K562 (cell line): ENCODE data around the gene GINS2. TPM values are rescaled to one million over a fixed set of nuclear protein-coding genes. Genes with fewer than 3 reads are reported as not detected.

Source experiments
- ATF6 ChIP-seq: sonication (generic); formaldehyde crosslinking; IDR thresholded peaks from 2 replicates; pipeline ENCODE4 v1.4.0; 2020; ENCODE audit warnings: mild to moderate bottlenecking, missing genetic modification reagents
- BCL6 ChIP-seq: fragments of 250-450 bp; sonication (Bioruptor Pico); IDR thresholded peaks from 2 replicates; pipeline ENCODE4 v1.4.0; 2020
- BDP1 ChIP-seq: IDR thresholded peaks from 3 replicates; pipeline ENCODE4 v1.6.1; 2011; ENCODE audit not compliant: insufficient read length, insufficient read depth
- CBFA2T3 ChIP-seq: fragments of 450-650 bp; IDR thresholded peaks from 2 replicates; pipeline ENCODE4 v1.6.1; 2017
- CEBPB ChIP-seq: fragments of 450-650 bp; IDR thresholded peaks from 2 replicates; pipeline ENCODE4 v1.6.1; 2016; ENCODE audit warnings: missing genetic modification characterization, missing compliant biosample characterization
- CREB1 ChIP-seq, 2 experiments: sonication (generic) in 1 of 2; formaldehyde crosslinking in 1 of 2; IDR thresholded peaks; 2 replicates each; pipeline versions ENCODE4 v1.6.1 to v1.8.0; 2012 to 2022; ENCODE audit warnings: inconsistent platforms in 1 of 2, mild to moderate bottlenecking in 1 of 2, missing genetic modification reagents in 1 of 2, moderate library complexity in 1 of 2
- CTBP1 ChIP-seq: fragments of 450-650 bp; IDR thresholded peaks from 2 replicates; pipeline ENCODE4 v1.6.1; 2016; ENCODE audit warnings: borderline replicate concordance
- GATAD2B ChIP-seq: fragments of 450-650 bp; IDR thresholded peaks from 2 replicates; pipeline ENCODE4 v1.6.1; 2017; ENCODE audit warnings: mild to moderate bottlenecking, borderline replicate concordance
- HNRNPL ChIP-seq: fragments of 200-400 bp; formaldehyde crosslinking; IDR thresholded peaks from 2 replicates; pipeline ENCODE4 v1.6.1; 2017; ENCODE audit warnings: low read depth, mild to moderate bottlenecking, low read length
- HNRNPLL ChIP-seq: fragments of 200-400 bp; formaldehyde crosslinking; IDR thresholded peaks from 2 replicates; pipeline ENCODE4 v1.6.1; 2017; ENCODE audit warnings: low read length, low read depth, mild to moderate bottlenecking; ENCODE audit not compliant: poor library complexity, severe bottlenecking
- IRF9 ChIP-seq: fragments of 450-650 bp; IDR thresholded peaks from 2 replicates; pipeline ENCODE4 v1.6.1; 2016; ENCODE audit warnings: missing biosample characterization, missing genetic modification characterization
- JUNB ChIP-seq: fragments of 450-650 bp; formaldehyde crosslinking; conservative IDR thresholded peaks from 2 replicates; pipeline ENCODE4 v1.4.0; 2020; ENCODE audit warnings: mild to moderate bottlenecking
- L3MBTL2 ChIP-seq: fragments of 450-650 bp; IDR thresholded peaks from 2 replicates; pipeline ENCODE4 v1.6.1; 2016; ENCODE audit warnings: mild to moderate bottlenecking, moderate library complexity
- MAZ ChIP-seq, 2 experiments: fragments of 450-650 bp in 1 of 2; sonication (generic) in 1 of 2; formaldehyde crosslinking; IDR thresholded peaks in 1 of 2; conservative IDR thresholded peaks in 1 of 2; 2 replicates each; pipeline versions ENCODE4 v1.4.0 to v1.5.0; 2020; ENCODE audit warnings: mild to moderate bottlenecking in 1 of 2, missing genetic modification reagents in 1 of 2
- NCOA2 ChIP-seq, 2 experiments: fragments of 450-650 bp; IDR thresholded peaks; 2 replicates each; pipeline ENCODE4 v1.6.1; 2018; ENCODE audit warnings: mild to moderate bottlenecking in 2 of 2, moderate library complexity in 1 of 2; ENCODE audit not compliant: partially characterized antibody in 2 of 2
- NCOR1 ChIP-seq: fragments of 450-650 bp; IDR thresholded peaks from 2 replicates; pipeline ENCODE4 v1.6.1; 2016; ENCODE audit warnings: mild to moderate bottlenecking, moderate library complexity
- NFYB ChIP-seq: IDR thresholded peaks from 2 replicates; pipeline ENCODE4 v1.6.1; 2011; ENCODE audit warnings: mild to moderate bottlenecking, moderate library complexity; ENCODE audit not compliant: insufficient read length; ENCODE audit errors: extremely low read depth
- POLR2A ChIP-seq: fragments of 450-650 bp; conservative IDR thresholded peaks from 2 replicates; pipeline ENCODE4 v1.6.1; 2016
- SIN3A ChIP-seq, 2 experiments: fragments of 150-350 bp in 1 of 2; IDR thresholded peaks; 2 replicates each; pipeline ENCODE4 v1.6.1; 2011 to 2016; ENCODE audit warnings: borderline replicate concordance in 2 of 2, low read depth in 2 of 2, low read length in 2 of 2, mild to moderate bottlenecking in 2 of 2, moderate library complexity in 2 of 2; ENCODE audit not compliant: control insufficient read depth in 1 of 2
- XRCC4 ChIP-seq: IDR thresholded peaks from one replicate; pipeline ENCODE4 v1.6.1; 2011; ENCODE audit not compliant: insufficient read depth, insufficient read length; ENCODE audit errors: extremely low read depth
- ZNF324 ChIP-seq: fragments of 250-450 bp; sonication (Bioruptor Pico); IDR thresholded peaks from 2 replicates; pipeline ENCODE4 v1.4.0; 2020; ENCODE audit warnings: mild to moderate bottlenecking
- ZNF354B ChIP-seq: fragments of 250-450 bp; sonication (Bioruptor Pico); IDR thresholded peaks from 2 replicates; pipeline ENCODE4 v1.4.0; 2020
- ZNF583 ChIP-seq: fragments of 250-450 bp; sonication (Bioruptor Pico); IDR thresholded peaks from 2 replicates; pipeline ENCODE4 v1.4.0; 2020
- ZNF780A ChIP-seq: fragments of 250-450 bp; sonication (Bioruptor Pico); IDR thresholded peaks from 2 replicates; pipeline ENCODE4 v1.5.0; 2021; ENCODE audit warnings: mild to moderate bottlenecking
- polyA plus RNA-seq, 8 experiments: library from polyadenylated mRNA; depleted of rRNA in 4 of 8; stranded (reverse) in 5 of 8; unstranded in 3 of 8; fragments of >200 nt; fragmentation: Nextera tagmentation in 2 of 8; fragmentation: Illumina TruSeq in 1 of 8; extraction: Ambion mirVana in 2 of 8; extraction: Trizol in 1 of 8; gene quantifications; 2 replicates each; pipeline versions ENCODE4 v1.2.1 to v1.2.3, GENCODE V29; 2011 to 2014; ENCODE audit warnings: inconsistent platforms in 1 of 8, missing spikeins in 1 of 8
- total RNA-seq, 7 experiments: library from RNA; depleted of rRNA in 6 of 7; stranded (reverse); fragments of >200 nt in 6 of 7; fragmentation: Illumina TruSeq in 2 of 7; extraction: Trizol in 2 of 7; gene quantifications; 2 replicates each; pipeline versions ENCODE4 v1.2.1 to v1.2.3, GENCODE V29; 2011 to 2021; ENCODE audit warnings: low replicate concordance in 1 of 7
- TF ChIP-seq, protein P1 (sequence below): conservative IDR thresholded peaks from 2 replicates; pipeline ENCODE4 v1.6.1; 2011; ENCODE audit warnings: low read depth, mild to moderate bottlenecking, low read length; ENCODE audit not compliant: control insufficient read depth
- TF ChIP-seq, protein P2 (sequence below): fragments of 250-450 bp; sonication (Bioruptor Pico); IDR thresholded peaks from 2 replicates; pipeline ENCODE4 v1.8.0; 2022; ENCODE audit warnings: moderate library complexity, mild to moderate bottlenecking, inconsistent platforms

The GINS2 gene
- total and polyA plus RNA-seq, 9 of the 15 experiments (the other 6 are each of a cell fraction or from before 2014, with no cell fraction given), result 40.4 to 76.2 (median 44.6) TPM

GRCh38 chr16:85673529-85674417 is 15.0 kb downstream of the GINS2 start (continued):
- TF ChIP-seq ZNF583 (CRISPR knock-in tag), result no peak
- no peak for TF ChIP-seq CTBP1
- TF ChIP-seq, protein P1, sequence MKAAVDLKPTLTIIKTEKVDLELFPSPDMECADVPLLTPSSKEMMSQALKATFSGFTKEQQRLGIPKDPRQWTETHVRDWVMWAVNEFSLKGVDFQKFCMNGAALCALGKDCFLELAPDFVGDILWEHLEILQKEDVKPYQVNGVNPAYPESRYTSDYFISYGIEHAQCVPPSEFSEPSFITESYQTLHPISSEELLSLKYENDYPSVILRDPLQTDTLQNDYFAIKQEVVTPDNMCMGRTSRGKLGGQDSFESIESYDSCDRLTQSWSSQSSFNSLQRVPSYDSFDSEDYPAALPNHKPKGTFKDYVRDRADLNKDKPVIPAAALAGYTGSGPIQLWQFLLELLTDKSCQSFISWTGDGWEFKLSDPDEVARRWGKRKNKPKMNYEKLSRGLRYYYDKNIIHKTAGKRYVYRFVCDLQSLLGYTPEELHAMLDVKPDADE, result no peak
- no peak for TF ChIP-seq CREB1 (IDR thresholded peaks at IDR 0.05)
- no peak for TF ChIP-seq CREB1 (CRISPR knock-in tag; IDR thresholded peaks at IDR 0.05)
- no peak for TF ChIP-seq NCOA2 (IDR thresholded peaks at IDR 0.05; ENCODE audit: partially characterized antibody in 2 of 2)
- no peak for TF ChIP-seq HNRNPL
- no peak for TF ChIP-seq MAZ (CRISPR knock-in tag; conservative IDR thresholded peaks at IDR 0.05 in 1 of 2, IDR thresholded peaks at IDR 0.05 in 1 of 2)
- TF ChIP-seq L3MBTL2, result no peak
- no peak for TF ChIP-seq ZNF324
- TF ChIP-seq HNRNPLL, result no peak
- no peak for TF ChIP-seq NFYB
- no peak for TF ChIP-seq NCOR1
- no peak for TF ChIP-seq ATF6 (CRISPR knock-in tag)
- TF ChIP-seq BDP1, result no peak
- TF ChIP-seq GATAD2B, result no peak
- no peak for TF ChIP-seq CEBPB (tag)
- peak in 1 of 2 experiments; percentile 4; a peak in 1 of 4 replicates for TF ChIP-seq SIN3A (IDR thresholded peaks at IDR 0.05; ENCODE audit: borderline replicate concordance in 2 of 2, control insufficient read depth in 1 of 2, low read depth in 2 of 2, low read length in 2 of 2)
- TF ChIP-seq JUNB (CRISPR knock-in tag), result no peak
- 0 out of 2 replicates have a peak, but pooled peaks have one; percentile 25 for TF ChIP-seq CBFA2T3
- no peak for TF ChIP-seq ZNF780A
- TF ChIP-seq IRF9 (tag), result no peak
- TF ChIP-seq, protein P2, sequence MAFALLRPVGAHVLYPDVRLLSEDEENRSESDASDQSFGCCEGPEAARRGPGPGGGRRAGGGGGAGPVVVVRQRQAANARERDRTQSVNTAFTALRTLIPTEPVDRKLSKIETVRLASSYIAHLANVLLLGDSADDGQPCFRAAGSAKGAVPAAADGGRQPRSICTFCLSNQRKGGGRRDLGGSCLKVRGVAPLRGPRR (CRISPR knock-in tag), result no peak
- TF ChIP-seq XRCC4, result no peak
- TF ChIP-seq ZNF354B (CRISPR knock-in tag), result no peak
- TF ChIP-seq POLR2A, result peak; percentile 55
- TF ChIP-seq BCL6 (CRISPR knock-in tag), result no peak
